Stimulated activated CD4-positive, alpha-beta T cell treated with anti-CD3 and anti-CD28 coated beads, Interleukin-12 subunit alpha, Interleukin-12 subunit beta, amount 100 ng/mL, for 24 hours (primary cell): ENCODE measurements around the gene COL25A1.
"Not testable (repeated sequence)": the region's sequence is repeated elsewhere in the genome, so short reads cannot be mapped to it uniquely, and the experiment has no call there.

Experiments used
- DNase-seq, 2 experiments: peaks; one replicate each; pipeline ENCODE4 v3.0.0-alpha.2; 2020; ENCODE audit warnings: low read depth in 2 of 2

The COL25A1 gene

GRCh38 chr4:109125084-109125483 is 177.4 kb downstream of the COL25A1 start:
- no peak for DNase-seq

DNA sequence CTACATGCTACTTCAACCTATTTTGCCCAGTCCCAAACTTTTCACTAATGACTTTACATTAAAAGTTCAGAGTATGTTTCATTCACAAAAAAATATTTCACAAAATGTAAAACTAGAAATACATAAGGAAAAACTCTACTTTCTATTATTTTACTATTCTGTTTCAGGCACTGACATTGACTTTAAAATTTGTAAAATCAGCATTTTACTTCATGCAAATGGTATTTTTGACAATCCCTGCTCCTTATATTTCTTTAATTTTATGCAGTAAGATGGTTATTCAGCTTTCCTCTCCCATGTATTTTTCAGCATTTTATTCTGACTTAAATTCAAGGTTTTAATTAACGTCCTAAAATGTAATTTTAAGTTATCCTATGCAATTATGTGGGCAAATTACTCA is 178.5 kb downstream of the COL25A1 start:
- no peak for DNase-seq

- no peak for DNase-seq
Measured at GRCh38 chr4:109121561-109121960, 180.9 kb downstream of the COL25A1 start.

GRCh38 chr4:109119852-109120251 is 182.6 kb downstream of the COL25A1 start:
- DNase-seq: no peak

DNA sequence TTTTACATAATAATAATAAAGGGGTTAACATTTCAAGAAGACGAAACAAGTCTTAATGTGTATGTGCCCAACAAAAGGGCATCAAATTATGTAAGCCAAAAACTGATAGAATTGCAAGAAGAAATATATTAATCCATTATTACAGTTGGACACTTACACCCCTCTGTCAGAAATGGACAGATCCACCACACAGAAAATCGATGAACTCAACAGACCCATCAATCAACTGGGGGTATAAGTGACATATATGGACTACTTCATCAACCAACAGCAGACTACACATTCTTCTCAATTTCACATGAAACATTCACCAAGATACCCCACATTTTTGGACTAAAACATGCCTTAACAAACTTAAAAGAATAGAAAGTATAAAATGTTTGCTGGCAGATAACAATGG is 183.8 kb downstream of the COL25A1 start:
- no peak for DNase-seq

- no peak for DNase-seq
Measured at GRCh38 chr4:109114501-109114900, 188.0 kb downstream of the COL25A1 start.

DNA sequence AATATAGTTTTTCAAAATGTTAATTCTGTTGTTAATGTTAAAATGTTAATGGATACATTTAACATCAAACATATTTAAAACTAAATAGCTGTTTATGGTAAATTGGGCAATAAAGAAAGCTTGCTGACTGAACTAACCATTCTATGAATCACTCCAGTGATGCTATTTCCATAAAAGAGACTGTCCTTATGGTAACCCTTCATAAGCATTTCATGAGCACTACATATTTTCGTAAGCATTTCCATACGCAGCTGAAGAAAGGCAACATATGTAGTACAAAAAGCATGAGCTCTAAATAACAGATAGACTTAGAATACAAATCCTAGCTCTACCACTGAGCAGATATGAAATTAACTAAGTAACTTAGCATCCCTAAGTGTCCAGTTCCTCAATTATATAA is 188.9 kb downstream of the COL25A1 start:
- no peak for DNase-seq

DNA sequence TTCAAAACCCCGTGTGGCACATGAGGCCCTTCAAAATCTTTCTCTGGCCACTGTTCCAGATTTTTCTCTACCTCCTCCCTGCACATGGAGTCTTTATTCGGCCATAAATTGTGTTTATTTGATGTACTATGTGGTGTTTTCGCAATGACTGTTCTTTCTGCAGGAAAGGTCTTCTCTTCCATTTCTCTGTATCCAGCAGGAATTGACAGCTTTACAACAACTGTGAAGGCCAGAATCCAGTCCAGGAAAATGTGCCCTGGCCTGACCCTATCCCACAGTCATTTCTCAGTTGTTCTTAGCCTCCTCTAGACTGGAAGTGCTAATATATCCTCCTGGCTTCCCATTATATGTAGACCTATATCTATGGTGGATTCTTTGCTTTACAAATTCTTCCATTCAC is 191.4 kb downstream of the COL25A1 start:
- DNase-seq: no peak

DNA sequence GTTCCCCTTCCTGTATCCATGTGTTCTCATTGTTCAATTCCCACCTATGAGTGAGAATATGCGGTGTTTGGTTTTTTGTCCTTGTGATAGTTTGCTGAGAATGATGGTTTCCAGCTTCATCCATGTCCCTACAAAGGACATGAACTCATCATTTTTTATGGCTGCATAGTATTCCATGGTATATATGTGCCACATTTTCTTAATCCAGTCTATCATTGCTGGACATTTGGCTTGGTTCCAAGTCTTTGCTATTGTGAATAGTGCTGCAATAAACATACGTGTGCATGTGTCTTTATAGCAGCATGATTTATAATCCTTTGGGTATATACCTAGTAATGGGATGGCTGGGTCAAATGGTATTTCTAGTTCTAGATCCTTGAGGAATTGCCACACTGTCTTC is 194.2 kb downstream of the COL25A1 start:
- not testable (repeated sequence) for DNase-seq

DNA sequence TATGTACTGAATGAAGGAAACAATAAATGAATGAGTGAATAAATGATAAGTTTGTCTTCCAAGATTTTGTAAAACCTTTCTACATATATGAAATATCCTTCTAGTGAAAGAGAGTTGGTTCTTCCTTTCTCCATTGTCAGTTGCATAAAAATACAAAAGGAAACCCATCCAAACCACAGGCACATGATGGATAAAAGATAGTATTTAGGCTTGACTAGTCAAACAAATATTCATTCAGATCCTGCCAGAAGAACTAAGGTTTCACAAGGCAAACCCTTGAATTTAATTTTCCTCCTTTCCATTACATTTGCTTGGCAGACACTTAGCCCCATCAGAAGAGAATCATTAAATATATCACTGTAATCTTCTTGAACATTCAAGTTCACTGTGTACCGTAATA is 208.4 kb downstream of the COL25A1 start:
- DNase-seq: no peak

- no peak for DNase-seq
Measured at GRCh38 chr4:109091727-109092409, 210.6 kb downstream of the COL25A1 start.

- DNase-seq: no peak
Measured at GRCh38 chr4:109083911-109084310, 218.5 kb downstream of the COL25A1 start.

- DNase-seq: no peak
Measured at GRCh38 chr4:109079731-109080130, 222.7 kb downstream of the COL25A1 start.

- DNase-seq: no peak
Measured at GRCh38 chr4:109079201-109079600, 223.3 kb downstream of the COL25A1 start.

DNA sequence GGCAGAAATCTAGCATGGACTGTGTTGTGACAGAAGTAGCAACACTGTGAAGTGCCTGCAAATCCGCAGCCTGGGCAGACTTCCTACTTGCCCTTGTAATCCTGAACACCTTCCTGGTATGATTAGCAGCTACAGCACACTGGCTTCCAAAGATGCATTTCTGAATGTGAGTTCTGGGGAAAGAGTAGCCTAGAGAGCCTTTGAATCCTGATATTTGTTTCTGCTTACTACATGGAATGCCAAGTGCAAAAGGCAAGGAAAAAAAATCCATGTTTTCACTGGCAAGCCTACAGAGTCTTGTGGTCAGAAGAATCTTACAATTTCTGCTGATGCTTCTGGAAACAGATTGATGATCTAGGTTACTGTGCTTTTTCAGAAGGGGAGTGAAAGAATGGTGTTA is 223.7 kb downstream of the COL25A1 start:
- no peak for DNase-seq

DNA sequence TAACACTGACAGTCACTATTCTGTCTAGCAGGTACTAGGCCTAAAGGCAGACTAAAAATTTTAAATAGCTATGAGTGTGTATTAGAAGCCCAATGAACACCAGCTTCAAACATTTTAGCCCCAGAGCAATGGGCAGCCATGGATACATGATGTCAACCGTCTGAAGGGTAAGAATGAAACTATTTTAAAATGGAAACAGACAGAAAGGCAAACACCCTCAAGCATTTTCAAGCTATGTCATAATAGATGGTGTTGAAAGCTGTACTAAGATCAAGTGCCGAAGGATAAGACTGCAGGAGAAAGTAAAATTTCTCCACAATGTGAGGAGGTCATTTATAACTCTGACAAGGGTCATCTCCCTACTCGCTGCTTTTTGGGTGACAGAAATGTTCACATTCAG is 225.0 kb downstream of the COL25A1 start:
- DNase-seq: no peak

GRCh38 chr4:109076709-109077108 is 225.7 kb downstream of the COL25A1 start:
- DNase-seq: not testable (repeated sequence)

- DNase-seq: no peak
Measured at GRCh38 chr4:109075621-109076020, 226.8 kb downstream of the COL25A1 start.

DNA sequence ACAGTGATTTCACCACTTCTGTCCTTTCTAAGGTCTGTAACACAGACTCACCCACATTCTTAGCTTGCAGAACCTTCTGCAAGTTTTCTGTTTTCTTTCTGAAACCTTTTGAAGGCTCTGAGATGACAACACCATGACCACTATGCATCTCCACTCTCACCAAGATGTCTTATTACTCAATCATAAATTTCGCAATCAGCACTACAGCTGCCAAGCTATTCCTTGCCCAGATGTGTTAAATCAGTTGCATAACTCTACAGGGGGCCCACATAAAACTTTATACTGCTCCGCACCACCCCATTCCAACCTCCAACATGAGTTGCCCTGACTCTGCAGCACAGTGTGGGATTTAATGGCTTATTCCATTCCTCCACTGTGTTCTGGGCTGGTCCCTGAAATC is 229.9 kb downstream of the COL25A1 start:
- DNase-seq: no peak

GRCh38 chr4:109070677-109071076 is 231.8 kb downstream of the COL25A1 start:
- DNase-seq: not testable (repeated sequence)

DNA sequence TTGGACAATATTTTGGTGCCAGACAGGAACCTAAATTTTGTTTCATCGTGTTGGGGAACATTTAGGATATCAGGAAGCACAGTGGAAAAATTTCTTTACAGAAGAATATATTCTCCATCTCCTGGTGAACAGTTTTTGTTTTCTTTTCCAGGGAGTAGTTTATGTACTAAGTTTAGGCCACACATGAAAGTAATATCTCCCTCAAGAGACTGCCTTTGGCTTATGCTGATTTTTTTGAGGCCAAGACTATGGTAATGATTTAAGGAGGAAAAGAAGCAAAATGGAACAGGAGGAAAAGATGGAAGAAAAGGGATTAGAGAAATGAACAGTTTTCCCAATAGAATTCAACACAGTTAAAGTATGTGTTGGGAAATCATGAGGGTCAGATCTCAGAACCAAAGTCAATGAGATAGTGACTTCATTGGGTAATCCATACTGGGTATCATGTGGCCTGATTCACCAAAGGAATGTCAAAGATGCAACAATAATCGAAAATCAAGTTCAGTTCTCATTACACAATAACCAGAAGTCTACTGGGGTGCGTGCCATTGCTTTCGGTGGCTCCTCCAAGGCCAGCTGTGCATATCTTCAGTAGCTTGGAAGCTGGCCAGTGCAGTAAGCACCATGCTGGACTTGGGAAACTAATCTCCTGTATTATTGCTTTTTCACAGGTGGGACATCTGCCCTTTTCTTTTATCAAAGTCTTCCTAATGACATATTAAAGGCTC is 234.8 kb downstream of the COL25A1 start:
- no peak for DNase-seq

DNA sequence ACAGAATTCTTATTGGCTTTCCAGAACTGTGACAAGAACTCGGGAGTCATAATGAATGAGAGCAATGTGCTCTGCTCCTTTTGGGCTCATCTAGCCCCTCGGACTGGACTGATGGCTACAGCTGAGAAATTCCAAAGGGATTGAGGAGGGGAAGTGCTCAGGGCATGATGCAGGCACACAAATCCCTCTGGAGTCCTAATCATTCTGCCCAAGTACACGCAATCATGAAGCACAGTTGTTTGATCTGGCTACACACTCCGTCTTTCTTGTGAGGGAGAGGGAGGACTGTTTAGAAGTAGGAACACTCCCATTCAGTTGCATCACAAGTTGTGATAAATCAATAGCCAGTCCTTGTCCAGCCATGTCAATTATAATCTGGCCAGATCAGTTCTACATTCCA is 237.5 kb downstream of the COL25A1 start:
- DNase-seq: no peak

DNA sequence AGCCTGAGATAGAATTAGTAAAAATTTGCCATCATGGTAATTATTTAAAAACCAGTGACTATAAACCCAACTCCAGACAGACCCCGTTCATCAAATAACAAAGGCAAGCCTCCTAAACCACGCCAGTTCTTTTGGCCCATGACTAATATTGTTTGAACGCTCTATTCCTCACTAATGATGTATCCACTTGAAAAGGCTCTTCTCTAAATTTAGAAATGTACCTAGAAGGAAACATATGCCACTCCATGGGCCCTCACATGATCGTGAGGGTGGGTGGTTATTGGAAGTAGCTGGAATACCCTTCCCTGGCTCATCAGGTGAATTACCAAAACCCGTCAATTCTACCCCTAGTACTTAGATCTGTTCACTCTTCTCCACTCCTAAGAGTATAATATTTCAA is 249.2 kb downstream of the COL25A1 start:
- DNase-seq: no peak

- no peak for DNase-seq
Measured at GRCh38 chr4:109052821-109053220, 249.6 kb downstream of the COL25A1 start.
